Right forelimb (tissue), 1 donor: ENCODE data around the gene SNRPD2.
"Not testable (repeated sequence)": the region's sequence is repeated elsewhere in the genome, so short reads cannot be mapped to it uniquely, and the experiment has no call there.

Source experiments
- DNase-seq: peaks from one replicate; pipeline ENCODE4 v3.0.0-alpha.2; 2018

Gene SNRPD2

DNA sequence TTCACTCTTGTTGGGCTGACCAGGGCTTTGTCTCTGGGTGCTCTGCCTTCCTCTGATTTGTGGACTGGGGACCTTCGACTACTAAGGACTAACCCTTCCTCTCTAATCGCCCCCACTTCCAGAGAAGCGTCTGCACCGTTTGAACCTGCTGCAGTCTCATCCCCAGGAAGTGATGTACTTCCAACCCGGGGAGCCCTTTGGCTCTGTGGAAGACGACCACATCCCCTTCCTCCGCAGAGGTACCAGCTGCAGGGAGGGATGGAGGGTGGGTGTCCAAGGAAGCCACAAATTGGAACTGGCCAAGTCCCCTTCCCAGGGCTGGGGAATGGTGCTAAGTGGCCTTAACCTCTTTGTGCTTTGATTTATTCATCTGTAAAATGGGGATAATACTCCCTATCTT is 9.9 kb upstream of the SNRPD2 start:
- DNase-seq: no peak

DNA sequence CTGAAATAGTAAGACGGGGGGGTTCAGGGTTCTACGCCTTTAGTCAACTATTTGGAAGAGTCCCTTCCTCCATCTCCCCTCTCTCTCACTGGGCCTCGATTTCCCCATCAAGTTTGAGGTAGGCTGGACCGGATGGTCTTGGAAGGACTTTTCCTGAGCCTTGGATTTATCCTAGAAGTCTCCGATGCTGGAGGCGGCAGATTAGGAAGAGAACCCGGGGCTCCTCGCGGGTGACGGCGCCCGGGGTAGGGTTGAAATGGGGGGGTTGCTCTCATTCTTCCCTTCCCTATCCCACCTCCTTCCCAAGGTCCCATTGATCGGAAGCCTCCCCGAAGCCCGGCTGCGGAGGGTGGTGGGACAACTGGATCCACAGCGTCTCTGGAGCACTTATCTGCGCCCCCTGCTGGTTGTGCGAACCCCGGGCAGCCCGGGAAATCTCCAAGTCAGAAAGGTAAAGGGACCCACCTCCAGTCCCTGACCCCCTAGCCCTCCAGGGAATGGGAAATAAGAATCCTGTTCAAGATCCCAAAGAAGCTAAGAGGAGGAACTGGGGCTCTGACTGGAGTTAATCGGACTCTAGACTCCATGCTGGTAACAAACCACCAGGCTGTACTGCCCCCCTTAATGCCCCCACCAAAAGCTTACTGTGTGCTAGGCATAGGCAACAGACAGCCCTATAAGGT is 1.5 kb upstream of the SNRPD2 start:
- DNase-seq: peak; percentile 86

DNA sequence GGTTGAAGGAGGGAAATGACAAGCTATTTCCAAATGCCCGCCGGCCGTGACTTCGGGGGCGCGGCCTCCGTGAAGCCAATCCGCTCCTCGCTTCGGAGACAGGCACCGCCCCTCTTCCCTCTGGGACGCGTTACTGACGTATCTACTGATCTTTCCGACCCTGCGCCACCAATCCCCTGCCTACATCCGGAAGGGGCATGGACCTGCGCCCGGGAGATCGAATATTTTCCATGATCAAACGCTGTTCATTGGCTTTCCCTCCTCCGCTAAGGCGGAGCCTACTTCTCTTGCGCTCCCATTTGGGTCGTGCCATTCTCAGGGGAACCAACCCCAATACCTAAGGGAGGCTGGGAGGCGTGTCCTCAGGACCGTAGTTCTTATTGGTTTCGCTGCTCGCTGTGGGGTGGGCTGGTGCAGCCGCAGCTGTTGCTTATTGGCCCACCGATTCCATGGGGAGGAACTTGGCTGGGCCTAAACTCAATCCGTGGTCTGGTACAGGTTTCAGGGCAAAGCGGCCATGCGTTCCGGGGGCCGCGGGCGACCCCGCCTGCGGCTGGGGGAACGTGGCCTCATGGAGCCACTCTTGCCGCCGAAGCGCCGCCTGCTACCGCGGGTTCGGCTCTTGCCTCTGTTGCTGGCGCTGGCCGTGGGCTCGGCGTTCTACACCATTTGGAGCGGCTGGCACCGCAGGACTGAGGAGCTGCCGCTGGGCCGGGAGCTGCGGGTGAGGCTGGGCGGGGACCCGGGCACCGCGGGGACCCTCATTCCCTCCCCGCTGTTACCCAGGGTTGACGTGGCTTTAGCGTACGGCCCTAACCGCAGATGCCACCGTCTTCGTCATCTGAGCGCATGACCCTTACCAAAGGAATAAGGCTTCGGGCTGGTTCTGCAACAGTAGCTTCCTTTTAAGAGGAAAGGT is 693 bp upstream of the SNRPD2 start, which contains the start of gene QPCTL:
Gene QPCTL, plus strand, starts transcription at position 480 of the 919 bp plus-strand sequence. Its CDS starts 38 bp downstream, at position 518.
- DNase-seq: peak; percentile 96

- no peak for DNase-seq
These were observed 4.2 kb downstream of the SNRPD2 start for GRCh38 chr19:45687599-45687998.

- not testable (repeated sequence) for DNase-seq
These were observed 6.7 kb downstream of the SNRPD2 start for GRCh38 chr19:45685045-45685444.

DNA sequence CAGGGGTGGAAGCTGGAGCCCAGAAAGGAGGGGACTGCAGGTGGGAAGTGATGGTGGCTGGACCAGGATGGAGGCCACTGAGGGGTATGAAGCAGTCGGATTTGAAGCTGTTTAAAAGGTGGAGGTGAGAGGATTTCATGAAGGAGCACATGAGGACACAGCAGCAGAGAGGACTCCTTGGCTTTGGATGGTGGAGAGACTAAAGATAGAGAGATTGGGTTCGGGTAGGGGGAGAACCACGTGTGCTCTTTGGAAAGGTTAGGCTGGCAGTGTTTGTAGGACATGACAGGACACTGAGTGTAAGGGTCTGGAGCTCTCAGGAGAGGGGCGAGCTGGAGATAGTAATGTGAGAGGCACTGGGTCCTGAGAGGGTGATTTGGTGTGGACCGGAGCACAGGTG is 8.8 kb downstream of the SNRPD2 start:
- no peak for DNase-seq

DNA sequence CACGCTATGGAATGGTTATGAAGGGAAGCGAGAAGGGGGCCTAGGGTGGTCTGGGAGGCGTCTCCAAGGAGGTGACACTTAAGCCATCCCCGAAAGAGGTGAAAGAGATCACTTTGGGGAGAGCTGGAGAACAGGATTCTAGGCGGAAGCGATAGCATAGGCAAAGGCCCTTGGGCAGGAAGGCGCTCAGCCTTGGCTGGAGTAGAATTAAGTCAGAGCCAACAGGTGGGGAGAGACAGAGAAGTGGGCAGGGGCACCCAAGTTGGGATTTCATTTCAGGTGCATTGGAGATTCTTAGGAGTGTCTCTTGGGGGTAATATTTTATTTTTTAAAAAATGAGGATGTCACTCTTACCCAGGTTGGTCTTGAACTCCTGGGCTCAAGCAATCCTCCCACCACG is 9.6 kb downstream of the SNRPD2 start:
- no peak for DNase-seq

GRCh38 chr19:45681391-45682015 is 10.2 kb downstream of the SNRPD2 start:
- DNase-seq: peak; percentile 87

DNA sequence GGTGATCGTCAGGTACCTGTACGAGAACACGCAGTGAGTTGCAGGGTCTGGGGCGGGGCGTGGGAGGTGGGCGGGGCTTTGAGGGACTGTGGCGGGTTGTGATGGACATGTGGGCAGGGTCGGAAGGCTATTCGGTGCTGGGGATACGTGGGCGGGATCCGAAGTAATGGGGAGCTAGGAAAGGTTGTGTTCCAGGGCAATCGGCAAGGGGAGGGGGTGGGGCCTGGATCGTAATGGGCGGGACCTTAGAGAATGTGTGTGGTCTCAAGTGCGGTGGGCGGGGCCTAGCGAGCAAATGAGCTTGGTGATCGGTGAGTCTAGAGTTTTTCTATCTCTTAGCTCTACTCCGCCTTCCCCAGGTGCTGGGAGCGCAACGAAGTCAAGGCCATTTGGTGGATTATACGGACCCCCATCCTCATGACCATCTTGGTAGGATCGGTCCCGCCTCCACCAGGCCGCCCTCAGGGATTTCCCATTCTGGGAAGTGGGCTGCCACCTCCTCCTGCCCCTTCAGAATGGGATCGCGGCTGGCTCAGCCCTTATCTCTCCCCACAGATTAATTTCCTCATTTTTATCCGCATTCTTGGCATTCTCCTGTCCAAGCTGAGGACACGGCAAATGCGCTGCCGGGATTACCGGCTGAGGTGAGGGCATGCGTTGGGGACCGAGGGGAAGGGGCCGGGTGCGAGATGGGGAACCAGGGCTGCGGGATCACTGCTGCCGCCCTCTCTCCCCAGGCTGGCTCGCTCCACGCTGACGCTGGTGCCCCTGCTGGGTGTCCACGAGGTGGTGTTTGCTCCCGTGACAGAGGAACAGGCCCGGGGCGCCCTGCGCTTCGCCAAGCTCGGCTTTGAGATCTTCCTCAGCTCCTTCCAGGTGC is 14.2 kb downstream of the SNRPD2 start:
- DNase-seq: no peak

DNA sequence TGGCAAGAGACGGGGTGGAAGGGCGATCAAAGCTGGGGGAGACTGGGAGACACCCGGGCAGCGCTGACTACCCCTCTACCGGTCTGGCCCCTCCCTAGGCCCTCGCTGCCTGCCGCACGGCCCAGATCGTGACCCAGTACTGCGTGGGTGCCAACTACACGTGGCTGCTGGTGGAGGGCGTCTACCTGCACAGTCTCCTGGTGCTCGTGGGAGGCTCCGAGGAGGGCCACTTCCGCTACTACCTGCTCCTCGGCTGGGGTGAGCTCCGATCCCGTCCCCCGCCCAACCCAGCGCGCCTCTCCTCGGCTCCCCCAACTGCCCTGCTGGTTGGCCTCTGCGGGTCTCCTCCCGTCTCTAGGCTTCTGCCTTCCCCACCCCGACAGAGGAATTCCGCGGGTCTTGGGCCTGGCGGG is 14.9 kb downstream of the SNRPD2 start:
- DNase-seq: no peak

DNA sequence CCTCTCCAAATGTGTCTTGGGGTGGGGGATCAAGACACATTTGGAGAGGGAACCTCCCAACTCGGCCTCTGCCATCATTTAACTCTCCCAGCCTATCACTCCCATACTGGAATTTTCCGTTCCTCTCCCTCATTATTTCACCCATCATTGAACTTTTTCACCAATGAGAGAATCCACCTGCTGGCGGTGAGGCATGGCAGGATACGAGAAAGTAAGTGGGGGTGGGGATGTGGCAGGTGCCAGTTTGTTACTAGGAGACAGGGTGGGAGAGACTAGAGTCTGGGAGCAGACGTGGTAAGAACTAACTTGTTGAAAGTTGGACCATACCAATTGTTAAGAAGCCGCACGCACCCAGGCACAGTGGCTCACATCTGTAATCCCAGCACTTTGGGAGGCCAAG is 16.8 kb downstream of the SNRPD2 start:
- no peak for DNase-seq

DNA sequence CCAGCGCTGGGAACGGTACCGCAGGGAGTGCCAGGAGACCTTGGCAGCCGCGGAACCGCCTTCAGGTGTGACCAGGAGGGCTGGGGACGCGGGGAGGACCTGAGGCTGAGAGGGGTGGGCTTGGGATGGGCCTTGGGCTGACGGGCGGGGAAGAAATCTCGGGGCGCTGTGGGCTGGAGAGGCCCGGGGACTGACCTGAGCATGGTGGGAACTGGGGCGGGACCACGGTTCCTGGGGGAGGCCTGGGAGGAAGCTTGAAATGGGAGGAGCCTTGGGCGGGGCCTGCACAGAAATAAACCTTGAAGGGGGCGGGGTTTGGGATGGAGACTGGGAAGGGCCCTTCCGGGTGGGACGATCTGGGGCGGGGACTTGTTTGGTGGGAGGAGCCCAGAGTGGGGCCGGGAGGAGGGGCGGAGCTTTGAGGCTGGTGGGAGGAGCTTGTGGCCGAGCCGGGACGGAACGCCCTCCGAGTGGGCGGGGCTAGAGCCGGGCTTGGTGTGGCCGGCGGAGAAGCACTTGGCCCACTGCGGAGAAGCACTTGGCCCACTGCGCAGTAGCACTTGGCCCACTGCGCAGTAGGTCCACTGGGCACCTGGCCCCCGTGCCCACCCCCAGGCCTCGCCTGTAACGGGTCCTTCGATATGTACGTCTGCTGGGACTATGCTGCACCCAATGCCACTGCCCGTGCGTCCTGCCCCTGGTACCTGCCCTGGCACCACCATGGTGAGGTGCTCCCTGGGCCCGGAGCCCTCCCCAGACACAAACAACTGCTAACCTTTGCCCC is 20.9 kb downstream of the SNRPD2 start:
- no peak for DNase-seq

DNA sequence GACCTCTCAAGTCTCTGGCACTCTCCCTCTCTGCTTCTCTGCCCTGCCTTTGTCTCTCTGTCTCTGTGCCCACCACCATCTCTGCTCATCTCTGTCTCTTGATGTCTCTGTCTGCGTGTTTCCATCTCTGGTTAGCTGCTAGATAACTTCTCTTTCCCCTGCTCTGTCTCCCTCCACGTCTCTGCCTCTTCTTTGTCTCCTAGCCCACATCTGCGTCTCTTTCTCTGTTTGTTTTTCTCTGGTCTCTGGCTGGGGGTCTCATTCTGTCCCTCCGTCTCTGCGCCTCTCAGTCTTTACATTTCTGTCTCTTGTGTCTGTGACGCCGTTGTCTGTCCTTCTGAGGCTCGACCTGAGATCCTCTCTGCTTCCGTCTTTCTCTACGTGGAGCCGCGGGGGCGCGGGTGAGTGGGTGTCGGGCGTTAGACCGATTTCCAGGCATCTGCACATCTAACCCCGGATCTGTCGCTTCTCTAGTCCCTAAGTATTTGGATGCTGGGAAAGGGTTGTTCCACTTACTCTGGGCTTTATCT is 23.3 kb downstream of the SNRPD2 start:
- DNase-seq: no peak

DNA sequence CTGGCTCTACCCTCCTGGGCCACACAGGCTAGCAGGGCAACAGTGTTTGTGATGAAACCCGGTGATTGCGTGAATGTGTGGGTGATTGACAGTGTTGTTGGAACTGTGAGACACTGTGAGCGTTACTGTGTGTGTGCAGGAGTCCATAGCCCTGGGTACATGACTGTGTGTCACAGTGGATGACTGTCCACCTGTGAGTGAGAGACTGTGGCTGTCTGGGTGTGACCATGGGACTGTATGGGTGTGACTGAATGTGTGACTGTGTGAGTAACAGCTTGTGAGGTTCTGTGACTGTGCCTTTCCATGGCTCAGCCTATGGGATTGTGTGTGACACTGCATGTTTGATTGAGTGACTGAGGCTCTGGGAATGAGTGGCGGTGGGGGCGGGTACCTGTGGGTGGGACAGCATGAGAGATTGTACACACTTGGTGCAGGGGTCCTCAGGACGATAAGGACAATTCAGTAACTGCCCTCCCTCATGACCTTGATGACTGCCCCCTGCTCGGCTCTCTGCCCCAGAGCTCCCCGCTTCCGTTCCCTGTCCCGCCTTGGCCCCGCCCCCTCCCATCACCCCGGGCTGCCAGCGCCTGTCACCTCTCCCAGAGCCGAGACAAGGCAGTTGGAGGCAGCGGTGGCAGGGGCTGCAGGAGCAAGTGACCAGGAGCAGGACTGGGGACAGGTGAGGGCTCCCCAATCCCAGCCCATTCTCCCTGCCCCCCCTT is 24.0 kb downstream of the SNRPD2 start, which contains the start of gene GIPR:
Gene GIPR, plus strand, starts transcription at position 602 of the 722 bp plus-strand sequence. CDS start 1,300 bp downstream, outside the sequence.
- no peak for DNase-seq

- no peak for DNase-seq
These were observed 27.2 kb downstream of the SNRPD2 start for GRCh38 chr19:45664575-45664974.

GRCh38 chr19:45663800-45664199 is 28.0 kb downstream of the SNRPD2 start:
- no peak for DNase-seq

DNA sequence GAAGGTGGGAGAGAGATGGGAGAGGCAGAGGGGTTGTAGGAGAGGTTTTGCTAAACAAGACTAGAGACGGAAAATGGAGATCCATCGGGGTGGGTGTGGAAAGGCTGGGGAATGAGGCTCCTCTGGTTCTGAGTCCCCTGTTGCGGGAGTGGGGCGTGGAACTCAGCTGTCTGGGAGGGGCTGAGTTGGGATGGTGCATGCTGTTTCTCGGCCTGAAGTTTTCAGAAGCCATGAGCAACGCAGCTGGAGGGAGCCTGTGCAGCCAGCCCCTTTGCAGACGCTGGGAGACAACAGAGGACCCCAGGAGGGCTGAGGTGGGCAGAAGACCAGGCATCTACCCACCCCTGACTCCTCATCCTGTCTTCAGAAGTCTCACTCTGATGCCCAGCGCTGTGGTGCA is 31.1 kb downstream of the SNRPD2 start:
- DNase-seq: no peak

DNA sequence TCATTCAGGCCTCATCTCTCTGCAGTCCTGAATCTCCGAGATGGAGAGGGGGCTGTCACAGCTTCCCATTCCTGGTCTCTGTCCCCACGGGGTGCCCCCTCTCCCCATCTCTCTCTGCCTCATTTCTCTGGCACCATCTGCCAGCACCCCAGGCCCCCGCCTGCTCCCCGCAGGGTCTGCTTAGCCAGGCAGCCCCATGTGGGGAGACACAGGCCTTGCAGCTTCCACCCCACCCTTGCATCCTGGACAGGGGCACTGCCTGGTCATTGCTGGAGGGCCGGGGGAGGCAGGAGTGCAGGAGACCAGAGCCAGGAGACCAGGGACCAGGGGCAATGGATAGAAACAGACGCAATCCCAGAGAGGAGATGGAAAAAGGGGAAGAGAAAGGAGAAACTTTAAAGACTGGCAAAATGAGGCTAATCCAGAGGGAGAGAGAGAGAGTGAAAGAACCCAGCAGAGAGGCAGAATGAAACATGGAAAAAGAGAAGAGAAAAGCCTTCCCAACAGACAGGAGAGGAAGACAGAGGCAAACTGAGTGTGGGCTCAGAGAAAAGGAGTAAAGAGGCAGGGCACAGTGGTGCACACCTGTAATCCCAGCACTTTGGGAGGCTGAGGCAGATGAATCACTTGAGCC is 32.5 kb downstream of the SNRPD2 start:
- DNase-seq: no peak

GRCh38 chr19:45657520-45658167 is 34.1 kb downstream of the SNRPD2 start:
- no peak for DNase-seq

- DNase-seq: no peak
These were observed 36.7 kb downstream of the SNRPD2 start for GRCh38 chr19:45655073-45655472.
